Neural cell (in vitro differentiated cells): ENCODE measurements around the gene ETV7. TPM values are rescaled to one million over a fixed set of nuclear protein-coding genes. Genes with fewer than 3 reads are reported as not detected.

ENCODE experiments used
- H2AFZ ChIP-seq: fragments of 200-600, 300-800 bp; sonication (generic), shearing (Covaris generic); 2 replicates; pipeline ENCODE4 v1.6.0; 2014; ENCODE audit warnings: low read depth, mild to moderate bottlenecking, antibody characterized with exemption, low read length, moderate library complexity
- H3F3A ChIP-seq: fragments of 200-600 bp; shearing (Covaris generic); 2 replicates; pipeline ENCODE4 v1.6.1; 2016; ENCODE audit warnings: mild to moderate bottlenecking, moderate library complexity, mixed read lengths, antibody characterized with exemption, low read length; ENCODE audit not compliant: insufficient read depth, poor library complexity, severe bottlenecking
- H3K27ac ChIP-seq: fragments of 200-600, 300-800 bp; sonication (generic), shearing (Covaris generic); 2 replicates; pipeline ENCODE4 v1.5.1; 2014; ENCODE audit warnings: mild to moderate bottlenecking, low read length, moderate library complexity
- H3K27me3 ChIP-seq: fragments of 300-800, 200-600 bp; sonication (generic), shearing (Covaris generic); 2 replicates; pipeline ENCODE4 v1.6.0; 2014; ENCODE audit warnings: mild to moderate bottlenecking, low read depth, low read length, moderate library complexity; ENCODE audit not compliant: insufficient read depth
- H3K36me3 ChIP-seq: fragments of 300-800, 200-600 bp; sonication (generic), shearing (Covaris generic); 2 replicates; pipeline ENCODE4 v1.5.1; 2014; ENCODE audit warnings: mild to moderate bottlenecking, antibody characterized with exemption, low read length, moderate library complexity; ENCODE audit not compliant: insufficient read depth
- H3K4me2 ChIP-seq: fragments of 300-800, 200-600 bp; sonication (generic), shearing (Covaris generic); 2 replicates; pipeline ENCODE4 v1.6.0; 2014; ENCODE audit warnings: mild to moderate bottlenecking, low read length
- H3K4me3 ChIP-seq: fragments of 300-800, 200-600 bp; sonication (generic), shearing (Covaris generic); 2 replicates; pipeline ENCODE4 v1.5.1; 2014; ENCODE audit warnings: mild to moderate bottlenecking, low read length, moderate library complexity
- H3K79me2 ChIP-seq: fragments of 200-600 bp; shearing (Covaris generic); replicated peaks from 2 replicates; pipeline ENCODE4 v1.6.0; 2014; ENCODE audit warnings: mild to moderate bottlenecking, low read length, moderate library complexity; ENCODE audit not compliant: insufficient read depth
- H3K9ac ChIP-seq: fragments of 300-800, 200-600 bp; sonication (generic), shearing (Covaris generic); 2 replicates; pipeline ENCODE4 v1.6.1; 2016; ENCODE audit warnings: mild to moderate bottlenecking, low read length, mixed read lengths
- H3K9me2 ChIP-seq: fragments of 200-600 bp; shearing (Covaris generic); 2 replicates; pipeline ENCODE4 v1.6.1; 2016; ENCODE audit warnings: mild to moderate bottlenecking, low read length, mixed read lengths; ENCODE audit not compliant: insufficient read depth
- H3K9me3 ChIP-seq: fragments of 200-600, 300-800 bp; sonication (generic), shearing (Covaris generic); 2 replicates; pipeline ENCODE4 v1.6.1; 2016; ENCODE audit warnings: mild to moderate bottlenecking, mixed run types, low read length, moderate library complexity, mixed read lengths
- H4K20me1 ChIP-seq: fragments of 200-600 bp; shearing (Covaris generic); 2 replicates; pipeline ENCODE4 v1.6.1; 2016; ENCODE audit warnings: mild to moderate bottlenecking, mixed run types; ENCODE audit not compliant: insufficient read depth
- CTCF ChIP-seq: fragments of 450-650 bp; IDR thresholded peaks from 2 replicates; pipeline ENCODE4 v1.5.1; 2014; ENCODE audit warnings: antibody characterized with exemption, mild to moderate bottlenecking, moderate library complexity; ENCODE audit not compliant: poor library complexity, severe bottlenecking
- EP300 ChIP-seq: fragments of 450-650 bp; conservative IDR thresholded peaks from 2 replicates; pipeline ENCODE4 v1.6.1; 2014; ENCODE audit warnings: antibody characterized with exemption, mild to moderate bottlenecking, moderate library complexity; ENCODE audit not compliant: poor library complexity, severe bottlenecking
- EZH2 ChIP-seq: fragments of 200-600, 300-800 bp; shearing (Covaris generic), sonication (generic); IDR thresholded peaks from 2 replicates; pipeline ENCODE4 v1.6.1; 2014; ENCODE audit warnings: antibody characterized with exemption, low read length, borderline replicate concordance, mild to moderate bottlenecking; ENCODE audit not compliant: insufficient read depth, poor library complexity, severe bottlenecking
- MXI1 ChIP-seq: fragments of 450-650 bp; conservative IDR thresholded peaks from 2 replicates; pipeline ENCODE4 v1.6.1; 2014; ENCODE audit warnings: antibody characterized with exemption, mild to moderate bottlenecking; ENCODE audit not compliant: poor library complexity, severe bottlenecking
- POLR2AphosphoS5 ChIP-seq: IDR thresholded peaks from 2 replicates; pipeline ENCODE4 v1.6.1; 2012
- RAD21 ChIP-seq: fragments of 450-650 bp; conservative IDR thresholded peaks from 2 replicates; pipeline ENCODE4 v1.6.1; 2014; ENCODE audit warnings: antibody characterized with exemption, mild to moderate bottlenecking, moderate library complexity
- REST ChIP-seq: IDR thresholded peaks from 2 replicates; pipeline ENCODE4 v1.6.1; 2012; ENCODE audit warnings: borderline replicate concordance
- SMC3 ChIP-seq: fragments of 450-650 bp; conservative IDR thresholded peaks from 2 replicates; pipeline ENCODE4 v1.6.1; 2014; ENCODE audit warnings: antibody characterized with exemption, mild to moderate bottlenecking, moderate library complexity; ENCODE audit not compliant: poor library complexity
- TAF1 ChIP-seq: IDR thresholded peaks from 2 replicates; pipeline ENCODE4 v1.6.1; 2012; ENCODE audit warnings: low read depth
- polyA plus RNA-seq: library from polyadenylated mRNA; depleted of rRNA; stranded (reverse); fragments of >200 nt; gene quantifications from 2 replicates; pipeline ENCODE4 v1.2.3, GENCODE V29; 2014

Gene ETV7
- polyA plus RNA-seq, 1 donor from 2014 or later: not detected

- Histone ChIP-seq H3K9ac (no peak overlapping the region), H3K36me3 (no peaks in the 10 kb centered on the region), H3K27ac (no peak overlapping the region), H4K20me1 (no peaks in the 10 kb centered on the region), H2AFZ (no peak overlapping the region), H3K4me2 (no peak overlapping the region), H3K27me3 (no peaks in the 10 kb centered on the region), H3K9me3 (no peaks in the 10 kb centered on the region), H3F3A (no peaks in the 10 kb centered on the region), H3K9me2 (no peaks in the 10 kb centered on the region), H3K4me3 (no peak overlapping the region), H3K79me2 (no peaks in the 10 kb centered on the region)
- TF ChIP-seq REST: no peak
- TF ChIP-seq EZH2: no peak
- no peak for TF ChIP-seq SMC3
- no peak for TF ChIP-seq RAD21
- no peak for TF ChIP-seq MXI1
- no peak for TF ChIP-seq EP300
- no peak for TF ChIP-seq TAF1
- no peak for TF ChIP-seq CTCF
- no peak for TF ChIP-seq POLR2AphosphoS5
Measured at GRCh38 chr6:36329798-36330291, 57.6 kb downstream of the ETV7 start.

GRCh38 chr6:36328600-36328999 is 58.9 kb downstream of the ETV7 start:
- no peaks in the 10 kb centered on the region for H3K36me3 ChIP-seq
- H3F3A ChIP-seq: no peaks in the 10 kb centered on the region
- H3K9me3 ChIP-seq: no peaks in the 10 kb centered on the region
- no peaks in the 10 kb centered on the region for H3K9me2 ChIP-seq
- TF ChIP-seq SMC3 (no peak), TAF1 (no peak), MXI1 (no peak), EP300 (no peak), RAD21 (no peak), POLR2AphosphoS5 (no peak), REST (no peak), CTCF (no peak), EZH2 (no peak)
- no peaks in the 10 kb centered on the region for H4K20me1 ChIP-seq
- no peak overlapping the region for H3K9ac ChIP-seq
- no peak overlapping the region for H3K27ac ChIP-seq
- H3K79me2 ChIP-seq: no peaks in the 10 kb centered on the region
- H2AFZ ChIP-seq: no peak overlapping the region
- H3K27me3 ChIP-seq: no peaks in the 10 kb centered on the region
- H3K4me3 ChIP-seq: no peak overlapping the region
- H3K4me2 ChIP-seq: no peak overlapping the region
